Memory B cell (primary cell): ENCODE results near the gene KIF17.

Experiments used
- ATAC-seq: fragments of 150-1000 bp; cut with Tn5 transposase; 2 replicates; pipeline ENCODE4 v1.10.0; 2021; ENCODE audit warnings: low read depth, mild to moderate bottlenecking, moderate library complexity
- DNase-seq, 2 donors: peaks; one replicate each; pipeline ENCODE4 v3.0.0; 2022; ENCODE audit warnings: low spot score in 2 of 2
- H3K27ac Mint-ChIP-seq: one replicate; pipeline ENCODE4 v1.8.0; 2022; ENCODE audit warnings: mild to moderate bottlenecking, moderate library complexity, mixed read lengths
- H3K27me3 Mint-ChIP-seq: one replicate; pipeline ENCODE4 v1.8.0; 2022; ENCODE audit warnings: mixed read lengths
- H3K36me3 Mint-ChIP-seq: one replicate; pipeline ENCODE4 v1.8.0; 2022; ENCODE audit warnings: mild to moderate bottlenecking, mixed read lengths
- H3K4me1 Mint-ChIP-seq: one replicate; pipeline ENCODE4 v1.8.0; 2022; ENCODE audit warnings: mixed read lengths
- H3K4me3 Mint-ChIP-seq: one replicate; pipeline ENCODE4 v1.8.0; 2022; ENCODE audit warnings: mild to moderate bottlenecking, moderate library complexity, mixed read lengths
- H3K9me3 Mint-ChIP-seq: one replicate; pipeline ENCODE4 v1.8.0; 2022; ENCODE audit warnings: mixed read lengths

The KIF17 gene

GRCh38 chr1:20710469-20711284 is 7.1 kb downstream of the KIF17 start:
- H3K27me3 Mint-ChIP-seq = peaks cover 5% of the 10 kb centered on the region
- H3K9me3 Mint-ChIP-seq = no peaks in the 10 kb centered on the region
- no peaks in the 10 kb centered on the region for H3K4me1 Mint-ChIP-seq
- no peak for DNase-seq
- ATAC-seq = no peak
- no peak overlapping the region for H3K4me3 Mint-ChIP-seq
- H3K27ac Mint-ChIP-seq = no peak overlapping the region
- no peaks in the 10 kb centered on the region for H3K36me3 Mint-ChIP-seq

GRCh38 chr1:20709868-20710267 is 7.9 kb downstream of the KIF17 start:
- DNase-seq = no peak
- H3K4me1 Mint-ChIP-seq = no peaks in the 10 kb centered on the region
- H3K9me3 Mint-ChIP-seq = no peaks in the 10 kb centered on the region
- H3K27me3 Mint-ChIP-seq = peaks cover 2% of the 10 kb centered on the region
- H3K27ac Mint-ChIP-seq = no peak overlapping the region
- no peak overlapping the region for H3K4me3 Mint-ChIP-seq
- no peaks in the 10 kb centered on the region for H3K36me3 Mint-ChIP-seq
- ATAC-seq = no peak

GRCh38 chr1:20708891-20709290 is 8.9 kb downstream of the KIF17 start:
- Mint-ChIP-seq H3K27ac (no peak overlapping the region), H3K9me3 (no peaks in the 10 kb centered on the region), H3K36me3 (no peaks in the 10 kb centered on the region), H3K27me3 (peaks cover 2% of the 10 kb centered on the region), H3K4me1 (no peaks in the 10 kb centered on the region), H3K4me3 (no peak overlapping the region)
- ATAC-seq = no peak
- no peak for DNase-seq

GRCh38 chr1:20708057-20708456 is 9.8 kb downstream of the KIF17 start:
- H3K27ac Mint-ChIP-seq = no peak overlapping the region
- H3K27me3 Mint-ChIP-seq = peaks cover 5% of the 10 kb centered on the region
- ATAC-seq (no peak), DNase-seq (no peak)
- H3K4me3 Mint-ChIP-seq = no peak overlapping the region
- H3K4me1 Mint-ChIP-seq = no peaks in the 10 kb centered on the region
- H3K9me3 Mint-ChIP-seq = no peaks in the 10 kb centered on the region
- H3K36me3 Mint-ChIP-seq = no peaks in the 10 kb centered on the region

GRCh38 chr1:20706841-20707240 is 11.0 kb downstream of the KIF17 start:
- Mint-ChIP-seq H3K4me1 (no peaks in the 10 kb centered on the region), H3K36me3 (no peaks in the 10 kb centered on the region), H3K27ac (no peak overlapping the region), H3K9me3 (no peaks in the 10 kb centered on the region), H3K27me3 (peaks cover 7% of the 10 kb centered on the region), H3K4me3 (no peak overlapping the region)
- ATAC-seq = no peak
- no peak for DNase-seq

GRCh38 chr1:20705203-20705755 is 12.5 kb downstream of the KIF17 start:
- Mint-ChIP-seq H3K4me3 (no peak overlapping the region), H3K27ac (no peak overlapping the region), H3K4me1 (no peaks in the 10 kb centered on the region), H3K36me3 (no peaks in the 10 kb centered on the region), H3K27me3 (peaks cover 9% of the 10 kb centered on the region), H3K9me3 (no peaks in the 10 kb centered on the region)
- ATAC-seq = no peak
- no peak for DNase-seq

- Mint-ChIP-seq H3K27ac (no peak overlapping the region), H3K4me3 (no peak overlapping the region), H3K36me3 (no peaks in the 10 kb centered on the region), H3K4me1 (no peaks in the 10 kb centered on the region), H3K27me3 (peaks cover 10% of the 10 kb centered on the region), H3K9me3 (no peaks in the 10 kb centered on the region)
- no peak for ATAC-seq
- DNase-seq = no peak
Measured at GRCh38 chr1:20704390-20705202, 13.2 kb downstream of the KIF17 start.

- Mint-ChIP-seq H3K9me3 (no peaks in the 10 kb centered on the region), H3K27me3 (peaks cover 12% of the 10 kb centered on the region), H3K36me3 (no peaks in the 10 kb centered on the region), H3K4me3 (no peak overlapping the region), H3K4me1 (no peaks in the 10 kb centered on the region), H3K27ac (no peak overlapping the region)
- ATAC-seq = no peak
- DNase-seq = no peak
Measured at GRCh38 chr1:20703124-20703756, 14.6 kb downstream of the KIF17 start.

- no peak overlapping the region for H3K4me3 Mint-ChIP-seq
- H3K9me3 Mint-ChIP-seq = no peaks in the 10 kb centered on the region
- H3K36me3 Mint-ChIP-seq = no peaks in the 10 kb centered on the region
- DNase-seq (no peak), ATAC-seq (no peak)
- H3K27ac Mint-ChIP-seq = no peak overlapping the region
- H3K27me3 Mint-ChIP-seq = peaks cover 12% of the 10 kb centered on the region
- H3K4me1 Mint-ChIP-seq = no peaks in the 10 kb centered on the region
Measured at GRCh38 chr1:20702416-20702815, 15.4 kb downstream of the KIF17 start.

- no peaks in the 10 kb centered on the region for H3K9me3 Mint-ChIP-seq
- DNase-seq = no peak
- no peaks in the 10 kb centered on the region for H3K36me3 Mint-ChIP-seq
Measured at GRCh38 chr1:20701847-20702246, 16.0 kb downstream of the KIF17 start.

GRCh38 chr1:20701446-20701845 is 16.4 kb downstream of the KIF17 start:
- no peaks in the 10 kb centered on the region for H3K9me3 Mint-ChIP-seq
- ATAC-seq (no peak), DNase-seq (no peak)
- H3K4me1 Mint-ChIP-seq = no peaks in the 10 kb centered on the region
- no peak overlapping the region for H3K27ac Mint-ChIP-seq
- no peaks in the 10 kb centered on the region for H3K36me3 Mint-ChIP-seq
- peaks cover 12% of the 10 kb centered on the region for H3K27me3 Mint-ChIP-seq
- H3K4me3 Mint-ChIP-seq = no peak overlapping the region

More at GRCh38 chr1:20701847-20702246, 16.0 kb downstream of the KIF17 start:
- ATAC-seq = no peak
- Mint-ChIP-seq H3K4me3 (no peak overlapping the region), H3K27me3 (peaks cover 12% of the 10 kb centered on the region), H3K27ac (no peak overlapping the region), H3K4me1 (no peaks in the 10 kb centered on the region)

GRCh38 chr1:20700636-20701215 is 17.1 kb downstream of the KIF17 start:
- no peaks in the 10 kb centered on the region for H3K36me3 Mint-ChIP-seq
- ATAC-seq = no peak
- H3K27me3 Mint-ChIP-seq = peaks cover 12% of the 10 kb centered on the region
- peaks cover 2% of the 10 kb centered on the region for H3K4me1 Mint-ChIP-seq
- H3K4me3 Mint-ChIP-seq = no peak overlapping the region
- H3K27ac Mint-ChIP-seq = no peak overlapping the region
- no peaks in the 10 kb centered on the region for H3K9me3 Mint-ChIP-seq
- DNase-seq = no peak

- ATAC-seq (no peak), DNase-seq (no peak)
- peaks cover 15% of the 10 kb centered on the region for H3K27me3 Mint-ChIP-seq
- peaks cover 2% of the 10 kb centered on the region for H3K4me1 Mint-ChIP-seq
- no peak overlapping the region for H3K27ac Mint-ChIP-seq
- no peak overlapping the region for H3K4me3 Mint-ChIP-seq
- H3K9me3 Mint-ChIP-seq = no peaks in the 10 kb centered on the region
- H3K36me3 Mint-ChIP-seq = no peaks in the 10 kb centered on the region
Measured at GRCh38 chr1:20699558-20699957, 18.2 kb downstream of the KIF17 start.
